A172 (cell line): Measurements from ENCODE around the gene UQCRC1. TPM values are rescaled to one million over a fixed set of nuclear protein-coding genes. Genes with fewer than 3 reads are reported as not detected.

Experiments
- DNase-seq: peaks from one replicate; pipeline ENCODE4 v3.0.0-alpha.2; 2015; ENCODE audit warnings: low spot score
- total RNA-seq: library from RNA; depleted of rRNA; stranded (reverse); fragments of >200 nt; shearing (Covaris generic); gene quantifications from 2 replicates; pipeline ENCODE4 v1.2.3, GENCODE V29; 2014

UQCRC1 gene
- total RNA-seq, 1 experiment from 2014 or later = 565 TPM

GRCh38 chr3:48572517-48572916, 36.9 kb downstream of the UQCRC1 start:
- DNase-seq = no peak

GRCh38 chr3:48571938-48572337, 37.5 kb downstream of the UQCRC1 start:
- DNase-seq = no peak

GRCh38 chr3:48569808-48570450, 39.5 kb downstream of the UQCRC1 start:
- DNase-seq = no peak

- DNase-seq = no peak
These were observed 40.0 kb downstream of the UQCRC1 start for GRCh38 chr3:48569400-48569799.

- no peak for DNase-seq
These were observed 41.0 kb downstream of the UQCRC1 start for GRCh38 chr3:48568476-48568875.

GRCh38 chr3:48567500-48567899, 41.9 kb downstream of the UQCRC1 start:
- no peak for DNase-seq

GRCh38 chr3:48567090-48567489, 42.4 kb downstream of the UQCRC1 start:
- DNase-seq = no peak

- no peak for DNase-seq
These were observed 43.1 kb downstream of the UQCRC1 start for GRCh38 chr3:48566401-48566760.

- peak; percentile 88 for DNase-seq
These were observed 43.6 kb downstream of the UQCRC1 start for GRCh38 chr3:48565591-48566400.

- no peak for DNase-seq
These were observed 44.3 kb downstream of the UQCRC1 start for GRCh38 chr3:48565186-48565585.

- no peak for DNase-seq
These were observed 44.8 kb downstream of the UQCRC1 start for GRCh38 chr3:48564667-48565066.

GRCh38 chr3:48564022-48564421, 45.4 kb downstream of the UQCRC1 start:
- peak; percentile 89 for DNase-seq

- DNase-seq = peak; percentile 54
These were observed 46.0 kb downstream of the UQCRC1 start, which contains the start of gene UCN2 for GRCh38 chr3:48563382-48563918. Gene UCN2 (minus strand): TSS chr3:48563781. CDS start chr3:48563124, 657 bp downstream.

GRCh38 chr3:48562367-48563095, 46.9 kb downstream of the UQCRC1 start:
- no peak for DNase-seq

- peak; percentile 87 for DNase-seq
These were observed 48.3 kb downstream of the UQCRC1 start for GRCh38 chr3:48561045-48561736.

- peak; percentile 45 for DNase-seq
These were observed 48.8 kb downstream of the UQCRC1 start for GRCh38 chr3:48560648-48561018.

GRCh38 chr3:48558493-48559134, 50.8 kb downstream of the UQCRC1 start:
- DNase-seq = peak; percentile 51

- peak; percentile 99 for DNase-seq
These were observed 52.4 kb downstream of the UQCRC1 start, which contains the start of gene PFKFB4 for GRCh38 chr3:48556796-48557626. Gene PFKFB4 (minus strand): TSS chr3:48556803. CDS start chr3:48556777, 26 bp downstream.

GRCh38 chr3:48555949-48556795, 53.3 kb downstream of the UQCRC1 start:
- no peak for DNase-seq
